GM21737 (cell line): Measurements from ENCODE around the gene MRAS.
"Not testable (repeated sequence)": the region's sequence is repeated elsewhere in the genome, so short reads cannot be mapped to it uniquely, and the experiment has no call there.

ENCODE experiments used
- ATAC-seq: cut with Tn5 transposase; IDR thresholded peaks from one replicate; pipeline ENCODE4 v1.9.1; 2021; ENCODE audit warnings: mild to moderate bottlenecking, moderate library complexity; ENCODE audit not compliant: unreplicated experiment

The MRAS gene

GRCh38 chr3:138442433-138442832 lies 94.1 kb downstream of the MRAS start:
- no peak for ATAC-seq

- ATAC-seq, result no peak
Measured at GRCh38 chr3:138443091-138443490, 94.7 kb downstream of the MRAS start.

DNA sequence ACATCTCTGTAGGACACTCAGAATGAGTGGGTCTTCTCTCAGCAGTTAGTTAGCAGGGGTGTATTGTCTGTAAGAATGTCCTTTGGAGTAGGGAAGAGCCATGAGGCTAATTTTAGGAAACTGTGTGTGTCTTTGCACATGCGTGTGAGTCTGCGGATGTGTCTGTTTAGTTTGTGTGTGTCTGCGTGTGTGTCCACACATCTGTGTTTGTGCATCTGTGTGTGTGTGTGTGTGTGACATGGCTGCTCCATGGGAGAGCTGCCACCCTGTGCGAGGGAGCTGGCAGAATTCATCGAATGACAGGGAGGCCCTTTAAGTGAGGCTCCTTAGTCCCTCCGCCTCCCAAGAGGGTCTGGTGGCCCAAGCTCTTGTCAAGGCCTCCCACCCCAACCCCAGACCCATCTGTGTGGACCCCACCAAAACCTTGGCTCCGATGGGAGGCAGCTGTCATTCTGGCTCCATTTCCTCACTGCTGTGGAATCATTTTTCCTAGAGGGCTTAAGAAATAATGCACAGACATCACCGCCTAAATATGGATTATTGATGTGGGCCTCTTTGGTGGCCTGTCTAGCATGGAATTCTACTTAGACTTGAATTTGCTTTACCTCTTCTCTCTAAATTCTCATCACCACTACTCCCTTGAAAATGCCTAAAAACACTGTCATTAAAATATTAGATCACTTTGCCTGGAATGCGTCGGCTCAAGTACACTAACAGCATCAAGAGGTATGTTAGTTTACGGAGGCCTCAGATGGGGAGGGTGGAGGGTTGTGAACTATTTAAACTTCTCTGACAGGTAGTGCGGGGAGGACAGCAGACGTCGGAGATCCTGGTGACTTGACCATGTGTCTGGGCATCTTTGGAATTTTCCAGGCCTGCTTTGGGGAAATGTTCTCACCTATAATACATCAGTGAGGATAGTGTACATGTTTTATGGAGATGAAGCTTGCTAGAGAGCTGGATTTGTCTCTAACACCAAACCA lies 95.4 kb downstream of the MRAS start:
- no peak for ATAC-seq

GRCh38 chr3:138445236-138445635 lies 96.9 kb downstream of the MRAS start:
- ATAC-seq, result no peak

- no peak for ATAC-seq
Measured at GRCh38 chr3:138445654-138446053, 97.3 kb downstream of the MRAS start.

GRCh38 chr3:138448631-138449030 lies 100.3 kb downstream of the MRAS start:
- ATAC-seq, result no peak

DNA sequence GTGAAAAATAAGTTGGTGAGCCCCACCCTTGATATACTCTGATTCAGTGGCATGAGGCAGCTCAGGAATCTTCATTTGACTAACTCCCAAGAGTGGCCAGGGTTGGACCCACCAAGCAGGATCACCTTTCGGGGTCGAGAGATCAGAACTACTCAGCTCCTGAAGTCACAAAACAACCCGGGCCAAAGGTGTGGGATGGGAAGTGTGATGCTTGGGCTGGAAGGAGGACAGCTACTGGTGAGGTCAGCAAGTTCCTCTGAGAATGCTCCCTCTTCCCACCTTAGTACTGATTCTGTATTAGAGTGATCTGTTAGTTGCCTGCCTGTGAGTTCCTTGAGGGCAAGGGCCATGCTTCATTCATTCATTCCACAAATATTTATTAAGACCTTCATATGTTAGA lies 101.1 kb downstream of the MRAS start:
- ATAC-seq, result no peak

GRCh38 chr3:138450181-138450580 lies 101.8 kb downstream of the MRAS start:
- no peak for ATAC-seq

DNA sequence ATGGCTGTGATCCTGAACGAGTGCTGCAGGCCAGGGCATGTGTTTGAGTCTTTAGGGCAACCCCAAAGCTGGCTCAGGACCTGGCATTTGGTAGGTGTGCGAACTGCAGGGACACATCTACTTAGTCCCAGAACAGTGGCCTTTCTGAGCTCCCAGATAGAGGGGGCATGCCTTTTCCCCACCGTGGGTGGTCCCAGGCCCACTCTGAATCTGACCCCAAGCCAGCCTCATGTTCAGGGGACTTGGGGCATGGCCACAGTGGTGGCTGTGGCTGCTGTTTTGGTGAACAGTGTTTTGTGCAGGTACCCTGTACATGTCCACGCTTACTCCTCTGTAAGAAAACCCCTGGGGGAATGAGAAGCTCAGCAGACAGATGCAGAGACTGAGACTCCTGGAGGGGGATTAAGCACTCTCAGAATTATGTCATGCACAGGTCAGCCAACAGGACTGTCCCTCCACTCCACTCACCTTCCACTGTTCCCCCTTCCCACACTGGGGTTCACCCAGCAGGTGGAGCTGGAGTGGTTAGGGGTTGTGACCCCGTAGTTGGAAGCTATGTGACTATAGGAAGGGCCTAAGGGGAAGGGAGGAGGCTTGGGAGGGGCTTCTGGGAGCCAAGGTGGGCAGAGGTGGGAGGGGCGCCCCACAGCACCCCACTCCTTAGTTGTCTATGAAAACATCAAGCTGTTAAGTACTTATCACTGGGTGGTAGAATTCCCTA lies 102.5 kb downstream of the MRAS start:
- no peak for ATAC-seq

- no peak for ATAC-seq
Measured at GRCh38 chr3:138451595-138452162, 103.3 kb downstream of the MRAS start.

DNA sequence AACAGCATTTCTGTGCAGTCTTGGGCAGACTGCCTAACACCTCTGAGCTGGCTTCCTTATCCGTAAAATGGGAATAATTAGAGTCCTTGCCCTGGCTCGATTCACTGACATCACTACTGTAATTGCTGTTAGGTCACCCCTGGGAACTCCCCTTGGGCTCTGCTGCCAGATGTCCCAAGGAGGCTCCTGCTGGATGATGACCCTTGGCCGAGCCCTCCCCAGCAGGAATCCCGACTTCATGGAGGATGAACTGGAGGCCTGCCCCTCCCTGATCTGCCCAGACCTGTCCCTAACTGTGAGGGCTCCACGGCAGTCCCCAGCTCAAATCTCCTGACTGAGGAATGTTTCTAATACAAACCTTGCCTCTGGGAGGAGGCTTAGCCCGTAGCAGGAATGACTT lies 104.1 kb downstream of the MRAS start:
- ATAC-seq, result no peak

DNA sequence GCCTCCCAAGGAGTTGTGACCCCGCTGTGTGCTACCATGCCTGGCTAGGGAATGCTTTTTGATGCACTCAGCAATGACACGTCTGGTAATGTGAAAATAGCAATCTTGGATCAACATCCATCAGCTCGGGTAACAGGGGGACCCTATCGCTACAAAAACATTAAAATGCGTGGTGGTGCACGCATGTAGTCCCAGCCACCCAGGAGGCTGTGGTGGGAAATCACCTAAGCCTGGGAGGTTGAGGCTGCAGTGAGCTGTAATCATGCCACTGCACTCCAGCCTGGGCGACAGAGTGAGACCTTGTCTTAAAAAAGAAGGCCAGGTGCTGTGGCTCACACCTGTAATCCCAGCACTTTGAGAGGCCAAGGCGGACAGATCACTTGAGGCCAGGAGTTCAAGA lies 105.6 kb downstream of the MRAS start:
- not testable (repeated sequence) for ATAC-seq
